ENCODE data around the gene SYPL1.

GRCh38 chr7:106119719-106120118, 7.6 kb upstream of the SYPL1 start:
- no peak for TF ChIP-seq CTCF (IDR thresholded peaks at IDR 0.05)
- TF ChIP-seq POLR2A (IDR thresholded peaks at IDR 0.05) = no peak
- no peak for TF ChIP-seq POLR2AphosphoS5 (IDR thresholded peaks at IDR 0.05; ENCODE audit: insufficient read depth in 1 of 2, low read depth in 1 of 2)

Measured in vagina (tissue), 2 donors.